Measurements from ENCODE around the gene ZNF609.

ZNF609 gene

GRCh38 chr15:64686130-64686735, 225.9 kb downstream of the ZNF609 start:
- Histone ChIP-seq H3K27ac (ENCODE audit: low read depth, low read length) (peak overlapping the region; percentile 60), H3K36me3 (ENCODE audit: control insufficient read depth, insufficient read depth, low read length) (peaks cover 80% of the 10 kb centered on the region)

GRCh38 chr15:64687172-64687571, 226.8 kb downstream of the ZNF609 start:
- Histone ChIP-seq H3K4me1 (ENCODE audit: control insufficient read depth, insufficient read depth, low read length) (peaks cover 22% of the 10 kb centered on the region; the same call in 1 of the 2 replicates), H3K27me3 (ENCODE audit: control insufficient read depth, insufficient read depth, low read length) (no peaks in the 10 kb centered on the region), H3K36me3 (ENCODE audit: control insufficient read depth, insufficient read depth, low read length) (peaks cover 80% of the 10 kb centered on the region), H3K4me3 (ENCODE audit: low read depth, low read length) (no peak overlapping the region), H3K9me3 (ENCODE audit: control insufficient read depth, insufficient read depth, low read length) (no peaks in the 10 kb centered on the region), H3K27ac (ENCODE audit: low read depth, low read length) (peak overlapping the region; percentile 60), H3K9ac (ENCODE audit: low read depth, low read length) (no peak overlapping the region)

More at GRCh38 chr15:64686130-64686735, 225.9 kb downstream of the ZNF609 start:
- Histone ChIP-seq H3K4me1 (ENCODE audit: control insufficient read depth, insufficient read depth, low read length) (peaks cover 22% of the 10 kb centered on the region; the same call in 1 of the 2 replicates), H3K9me3 (ENCODE audit: control insufficient read depth, insufficient read depth, low read length) (no peaks in the 10 kb centered on the region), H3K9ac (ENCODE audit: low read depth, low read length) (no peak overlapping the region), H3K4me3 (ENCODE audit: low read depth, low read length) (no peak overlapping the region), H3K27me3 (ENCODE audit: control insufficient read depth, insufficient read depth, low read length) (no peaks in the 10 kb centered on the region)

GRCh38 chr15:64687688-64688087, 227.3 kb downstream of the ZNF609 start:
- no peaks in the 10 kb centered on the region for H3K27me3 ChIP-seq (ENCODE audit: control insufficient read depth, insufficient read depth, low read length)
- peak overlapping the region; percentile 60 for H3K27ac ChIP-seq (ENCODE audit: low read depth, low read length)
- peaks cover 78% of the 10 kb centered on the region for H3K36me3 ChIP-seq (ENCODE audit: control insufficient read depth, insufficient read depth, low read length)
- no peaks in the 10 kb centered on the region for H3K9me3 ChIP-seq (ENCODE audit: control insufficient read depth, insufficient read depth, low read length)
- no peak overlapping the region for H3K4me3 ChIP-seq (ENCODE audit: low read depth, low read length)
- no peak overlapping the region for H3K9ac ChIP-seq (ENCODE audit: low read depth, low read length)
- H3K4me1 ChIP-seq (ENCODE audit: control insufficient read depth, insufficient read depth, low read length): peaks cover 22% of the 10 kb centered on the region; the same call in 1 of the 2 replicates

GRCh38 chr15:64688770-64689169, 228.4 kb downstream of the ZNF609 start:
- H3K27ac ChIP-seq (ENCODE audit: low read depth, low read length): peak overlapping the region; percentile 52
- H3K4me3 ChIP-seq (ENCODE audit: low read depth, low read length): no peak overlapping the region
- H3K27me3 ChIP-seq (ENCODE audit: control insufficient read depth, insufficient read depth, low read length): no peaks in the 10 kb centered on the region
- no peak overlapping the region for H3K9ac ChIP-seq (ENCODE audit: low read depth, low read length)
- H3K36me3 ChIP-seq (ENCODE audit: control insufficient read depth, insufficient read depth, low read length): peaks cover 78% of the 10 kb centered on the region
- no peaks in the 10 kb centered on the region for H3K9me3 ChIP-seq (ENCODE audit: control insufficient read depth, insufficient read depth, low read length)
- peaks cover 22% of the 10 kb centered on the region; the same call in 1 of the 2 replicates for H3K4me1 ChIP-seq (ENCODE audit: control insufficient read depth, insufficient read depth, low read length)

DNA sequence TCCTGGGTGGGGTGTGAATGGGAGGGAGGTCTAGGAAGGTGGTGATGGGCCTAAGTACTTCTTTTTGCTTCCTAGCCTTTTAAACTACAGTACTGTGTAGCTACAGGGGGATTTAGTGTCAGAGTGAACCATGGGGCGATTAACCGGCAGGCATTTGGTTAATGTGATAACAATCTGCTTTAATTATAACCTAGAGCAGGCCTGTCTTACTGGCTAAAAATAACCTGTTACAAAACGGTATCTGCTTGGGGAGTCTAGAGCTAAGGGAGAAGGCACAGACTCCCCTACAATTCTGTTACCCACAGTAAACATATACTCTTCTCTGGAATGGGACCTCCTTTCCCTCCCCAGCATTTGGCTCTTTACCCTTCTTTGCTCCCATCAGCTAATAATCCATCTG, 229.6 kb downstream of the ZNF609 start:
- H3K9me3 ChIP-seq (ENCODE audit: control insufficient read depth, insufficient read depth, low read length): no peaks in the 10 kb centered on the region
- no peak overlapping the region for H3K9ac ChIP-seq (ENCODE audit: low read depth, low read length)
- no peak overlapping the region for H3K27ac ChIP-seq (ENCODE audit: low read depth, low read length)
- no peaks in the 10 kb centered on the region for H3K27me3 ChIP-seq (ENCODE audit: control insufficient read depth, insufficient read depth, low read length)
- peaks cover 22% of the 10 kb centered on the region; the same call in 1 of the 2 replicates for H3K4me1 ChIP-seq (ENCODE audit: control insufficient read depth, insufficient read depth, low read length)
- peaks cover 81% of the 10 kb centered on the region for H3K36me3 ChIP-seq (ENCODE audit: control insufficient read depth, insufficient read depth, low read length)
- H3K4me3 ChIP-seq (ENCODE audit: low read depth, low read length): no peak overlapping the region

DNA sequence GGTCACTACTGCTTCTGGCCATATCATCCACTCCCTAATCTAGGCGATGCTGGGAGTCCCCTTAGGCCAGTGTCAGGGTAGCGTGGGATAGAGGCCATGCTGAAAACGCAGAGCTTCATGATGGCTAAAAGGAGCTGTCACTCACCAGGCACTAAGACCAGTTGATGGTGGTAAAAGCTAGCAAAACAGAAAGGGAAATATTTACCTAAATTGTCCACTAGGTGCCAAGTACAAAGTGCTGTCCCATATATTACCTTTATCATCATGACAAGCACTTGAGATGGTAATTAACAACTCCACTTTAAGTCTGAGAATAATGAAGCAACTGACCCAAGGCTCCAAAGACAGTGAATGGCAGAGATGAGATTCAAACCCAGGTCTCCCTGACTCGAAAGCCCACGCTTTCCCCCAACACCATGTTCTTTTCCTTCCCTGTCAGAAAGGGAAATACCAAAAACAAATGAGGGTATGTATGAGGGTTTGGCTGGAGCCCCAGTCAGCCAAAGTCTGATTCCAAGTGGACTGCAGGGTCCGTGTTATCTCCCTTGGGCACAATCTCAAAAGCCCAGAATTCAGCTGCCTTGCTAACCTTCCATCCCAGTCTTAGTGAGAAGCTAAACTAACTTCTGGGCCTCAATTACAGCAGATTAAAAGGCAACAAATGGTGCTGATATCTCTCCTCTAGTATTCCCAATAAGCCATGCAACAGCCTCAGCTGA, 230.4 kb downstream of the ZNF609 start:
- Histone ChIP-seq H3K4me1 (ENCODE audit: control insufficient read depth, insufficient read depth, low read length) (peaks cover 23% of the 10 kb centered on the region; the same call in 1 of the 2 replicates), H3K4me3 (ENCODE audit: low read depth, low read length) (no peak overlapping the region), H3K27me3 (ENCODE audit: control insufficient read depth, insufficient read depth, low read length) (no peaks in the 10 kb centered on the region), H3K36me3 (ENCODE audit: control insufficient read depth, insufficient read depth, low read length) (peaks cover 89% of the 10 kb centered on the region), H3K9me3 (ENCODE audit: control insufficient read depth, insufficient read depth, low read length) (no peaks in the 10 kb centered on the region), H3K9ac (ENCODE audit: low read depth, low read length) (no peak overlapping the region), H3K27ac (ENCODE audit: low read depth, low read length) (peak overlapping the region; percentile 27)

DNA sequence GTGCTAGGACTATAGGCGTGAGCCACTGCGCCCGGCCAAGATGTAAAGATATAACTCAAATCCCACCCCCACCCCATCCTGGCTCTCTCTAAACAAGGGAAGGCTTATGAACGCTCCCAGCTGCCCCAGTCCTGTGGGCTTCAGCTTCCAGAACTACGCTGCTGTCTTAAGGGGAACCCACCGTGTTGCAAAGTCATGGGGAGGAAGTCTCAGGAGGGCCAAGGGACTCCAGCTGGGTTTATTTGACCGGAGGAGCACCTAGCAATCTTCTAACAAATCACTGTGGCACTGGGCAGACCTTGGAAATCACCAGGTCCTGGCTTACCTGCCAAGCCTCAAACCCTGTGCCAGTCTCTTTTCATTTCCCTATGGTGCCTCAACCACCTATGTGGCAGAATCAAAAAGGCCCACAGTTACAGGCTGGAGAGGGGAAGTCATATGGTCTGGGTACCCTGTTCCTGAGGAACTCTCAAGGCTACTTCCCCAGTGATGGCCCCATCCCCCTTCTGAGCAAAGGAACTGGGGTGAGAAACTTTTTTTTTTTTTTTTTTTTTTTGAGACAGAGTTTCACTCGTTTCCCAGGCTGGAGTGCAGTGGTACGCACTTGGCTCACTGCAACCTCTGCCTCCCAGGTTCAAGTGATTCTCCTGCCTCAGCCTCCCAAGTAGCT, 231.7 kb downstream of the ZNF609 start:
- no peaks in the 10 kb centered on the region for H3K9me3 ChIP-seq (ENCODE audit: control insufficient read depth, insufficient read depth, low read length)
- H3K27ac ChIP-seq (ENCODE audit: low read depth, low read length): peak overlapping the region; percentile 12
- H3K9ac ChIP-seq (ENCODE audit: low read depth, low read length): no peak overlapping the region
- no peak overlapping the region for H3K4me3 ChIP-seq (ENCODE audit: low read depth, low read length)
- peaks cover 26% of the 10 kb centered on the region; the same call in 1 of the 2 replicates for H3K4me1 ChIP-seq (ENCODE audit: control insufficient read depth, insufficient read depth, low read length)
- H3K36me3 ChIP-seq (ENCODE audit: control insufficient read depth, insufficient read depth, low read length): peaks cover 91% of the 10 kb centered on the region
- H3K27me3 ChIP-seq (ENCODE audit: control insufficient read depth, insufficient read depth, low read length): no peaks in the 10 kb centered on the region

DNA sequence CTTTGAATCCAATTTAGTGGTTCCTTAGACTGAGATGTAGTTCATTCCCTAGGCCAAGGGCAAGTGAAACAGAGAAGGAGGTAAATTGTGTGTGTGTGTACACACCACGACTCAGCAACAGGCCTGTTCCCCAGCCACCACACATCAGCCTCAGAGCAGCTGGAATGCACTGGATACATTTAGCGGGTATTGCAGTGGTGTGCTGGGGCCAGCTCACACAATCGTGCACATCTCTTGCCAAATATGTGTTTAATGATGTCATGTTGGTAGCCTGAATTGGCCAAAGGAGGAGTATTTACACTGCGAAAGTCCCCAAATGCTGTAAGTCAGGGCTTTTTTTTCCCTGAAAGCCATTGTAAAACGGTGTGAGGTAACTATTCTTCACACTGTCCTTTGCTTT, 232.8 kb downstream of the ZNF609 start:
- H3K27me3 ChIP-seq (ENCODE audit: control insufficient read depth, insufficient read depth, low read length): no peaks in the 10 kb centered on the region
- H3K27ac ChIP-seq (ENCODE audit: low read depth, low read length): peak overlapping the region; percentile 9
- H3K9ac ChIP-seq (ENCODE audit: low read depth, low read length): no peak overlapping the region
- H3K4me3 ChIP-seq (ENCODE audit: low read depth, low read length): no peak overlapping the region
- H3K9me3 ChIP-seq (ENCODE audit: control insufficient read depth, insufficient read depth, low read length): no peaks in the 10 kb centered on the region
- peaks cover 33% of the 10 kb centered on the region for H3K4me1 ChIP-seq (ENCODE audit: control insufficient read depth, insufficient read depth, low read length)
- peaks cover 90% of the 10 kb centered on the region for H3K36me3 ChIP-seq (ENCODE audit: control insufficient read depth, insufficient read depth, low read length)

- H3K4me1 ChIP-seq (ENCODE audit: control insufficient read depth, insufficient read depth, low read length): peaks cover 42% of the 10 kb centered on the region
Measured at GRCh38 chr15:64694816-64695215, 234.4 kb downstream of the ZNF609 start.

GRCh38 chr15:64695561-64695992, 235.2 kb downstream of the ZNF609 start:
- peaks cover 72% of the 10 kb centered on the region for H3K36me3 ChIP-seq (ENCODE audit: control insufficient read depth, insufficient read depth, low read length)
- no peak overlapping the region for H3K27ac ChIP-seq (ENCODE audit: low read depth, low read length)
- H3K9ac ChIP-seq (ENCODE audit: low read depth, low read length): no peak overlapping the region
- no peak overlapping the region for H3K4me3 ChIP-seq (ENCODE audit: low read depth, low read length)
- H3K27me3 ChIP-seq (ENCODE audit: control insufficient read depth, insufficient read depth, low read length): no peaks in the 10 kb centered on the region
- peaks cover 49% of the 10 kb centered on the region for H3K4me1 ChIP-seq (ENCODE audit: control insufficient read depth, insufficient read depth, low read length)
- no peaks in the 10 kb centered on the region for H3K9me3 ChIP-seq (ENCODE audit: control insufficient read depth, insufficient read depth, low read length)

More at GRCh38 chr15:64694816-64695215, 234.4 kb downstream of the ZNF609 start:
- no peak overlapping the region for H3K9ac ChIP-seq (ENCODE audit: low read depth, low read length)
- H3K27ac ChIP-seq (ENCODE audit: low read depth, low read length): no peak overlapping the region
- no peaks in the 10 kb centered on the region for H3K27me3 ChIP-seq (ENCODE audit: control insufficient read depth, insufficient read depth, low read length)
- H3K36me3 ChIP-seq (ENCODE audit: control insufficient read depth, insufficient read depth, low read length): peaks cover 77% of the 10 kb centered on the region
- H3K9me3 ChIP-seq (ENCODE audit: control insufficient read depth, insufficient read depth, low read length): no peaks in the 10 kb centered on the region
- H3K4me3 ChIP-seq (ENCODE audit: low read depth, low read length): no peak overlapping the region

GRCh38 chr15:64696481-64696880, 236.1 kb downstream of the ZNF609 start:
- Histone ChIP-seq H3K4me1 (ENCODE audit: control insufficient read depth, insufficient read depth, low read length) (peaks cover 55% of the 10 kb centered on the region), H3K27ac (ENCODE audit: low read depth, low read length) (no peak overlapping the region), H3K4me3 (ENCODE audit: low read depth, low read length) (no peak overlapping the region), H3K9me3 (ENCODE audit: control insufficient read depth, insufficient read depth, low read length) (no peaks in the 10 kb centered on the region), H3K27me3 (ENCODE audit: control insufficient read depth, insufficient read depth, low read length) (no peaks in the 10 kb centered on the region), H3K36me3 (ENCODE audit: control insufficient read depth, insufficient read depth, low read length) (peaks cover 65% of the 10 kb centered on the region), H3K9ac (ENCODE audit: low read depth, low read length) (no peak overlapping the region)

Data from HUES48 (cell line).